Stimulated activated naive CD4-positive, alpha-beta T cell (primary cell): ENCODE data around the gene RAN.
"Not testable (repeated sequence)": the region's sequence is repeated elsewhere in the genome, so short reads cannot be mapped to it uniquely, and the experiment has no call there.

ENCODE experiments used
- DNase-seq, 6 experiments: peaks; one replicate each; lab custom pipeline; 2025; lab: John Stamatoyannopoulos, UW

Gene RAN

DNA sequence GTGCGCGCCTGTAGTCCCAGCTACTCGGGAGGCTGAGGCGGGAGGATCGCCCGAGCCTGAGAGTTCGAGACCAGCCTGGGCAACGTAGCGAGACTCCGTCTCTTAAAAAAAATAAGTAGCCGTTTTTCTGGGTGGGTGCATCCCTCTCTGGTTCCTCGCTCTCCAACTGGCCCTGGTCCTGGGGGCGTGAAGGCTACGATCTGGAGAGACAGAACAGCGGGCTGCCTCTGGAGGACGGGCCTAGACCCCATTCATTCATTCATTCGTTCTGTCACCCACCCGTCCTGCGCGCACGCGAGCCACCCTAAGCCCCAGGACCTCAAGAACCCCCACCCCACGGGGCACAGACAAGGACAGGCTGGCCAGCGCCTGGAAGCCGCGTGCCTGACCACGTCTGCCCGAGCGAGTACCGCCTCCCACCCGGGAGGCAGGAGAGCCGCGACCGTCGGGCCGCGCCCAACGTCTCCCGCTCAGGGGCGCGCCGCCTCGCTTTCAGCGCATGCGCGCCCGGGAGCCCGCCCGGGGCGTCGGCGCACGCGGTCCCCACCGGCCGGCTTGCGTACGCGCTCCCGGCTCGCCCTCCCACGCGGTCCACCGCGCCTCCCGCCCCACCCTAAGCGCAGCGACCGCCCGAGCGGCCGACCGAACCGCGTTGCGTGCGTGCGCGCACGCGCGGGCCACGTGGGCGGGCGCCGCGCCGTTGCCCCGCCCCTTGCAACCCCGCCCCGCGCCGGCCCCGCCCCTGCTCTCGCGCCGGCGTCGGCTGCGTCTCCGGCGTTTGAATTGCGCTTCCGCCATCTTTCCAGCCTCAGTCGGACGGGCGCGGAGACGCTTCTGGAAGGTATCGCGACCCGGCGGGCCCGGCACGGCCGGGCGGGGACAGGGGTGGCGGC, at the start of gene RAN:
Gene RAN, plus strand, starts transcription at position 781 of the 893 bp plus-strand sequence. CDS start 528 bp downstream, outside the sequence.
- peak; percentile 83 to 93 (median 86) for DNase-seq

DNA sequence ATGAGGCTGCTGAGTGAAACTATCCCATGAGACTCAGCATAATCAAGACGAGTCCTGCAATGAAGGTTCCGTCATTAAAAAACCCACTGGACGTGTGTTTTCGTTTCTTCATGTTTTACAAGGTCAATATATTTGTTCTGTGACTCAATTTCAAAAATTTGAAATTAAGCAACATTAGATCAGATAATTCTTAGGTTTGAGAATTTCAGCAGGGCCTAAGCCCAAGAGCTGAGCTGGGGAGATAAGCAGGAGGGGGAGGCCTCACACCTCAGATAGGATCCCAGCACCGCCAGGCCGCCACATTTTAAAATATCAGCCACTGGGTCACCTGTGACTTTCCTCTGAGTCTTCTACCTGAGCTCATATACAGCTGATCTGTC, 46.1 kb upstream of the RAN start:
- DNase-seq: no peak

DNA sequence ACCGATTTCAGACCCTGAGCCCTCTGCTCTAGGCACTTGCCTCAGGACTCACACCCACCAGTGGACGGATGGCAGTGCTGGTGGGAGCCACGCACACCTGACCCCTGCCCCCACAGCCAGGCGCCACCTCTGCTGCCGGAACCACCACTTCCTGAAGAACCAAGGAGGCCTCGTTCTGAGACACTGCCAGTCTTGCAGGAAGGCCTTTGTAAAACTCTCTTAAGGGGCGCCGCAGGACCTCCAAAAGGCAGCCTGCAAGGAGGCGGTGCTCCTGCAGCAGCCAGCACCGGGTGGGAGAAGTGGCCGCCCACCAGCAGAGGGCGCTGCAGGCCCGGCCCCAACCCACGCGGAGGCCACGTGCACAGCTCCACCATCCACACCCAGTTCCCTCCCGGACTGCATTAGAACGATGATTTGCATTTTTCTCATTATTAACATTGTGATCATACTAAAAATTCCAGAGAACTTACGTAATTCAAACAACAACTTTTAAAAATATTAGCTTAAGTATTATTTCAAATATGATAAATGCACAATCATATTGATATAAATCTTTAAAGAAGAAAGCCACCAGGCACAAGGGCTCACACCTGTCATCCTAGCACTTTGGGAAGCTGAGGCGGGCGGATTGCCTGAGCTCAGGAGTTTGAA, 45.6 kb upstream of the RAN start:
- DNase-seq: peak; percentile 34 to 75 (median 58)

DNA sequence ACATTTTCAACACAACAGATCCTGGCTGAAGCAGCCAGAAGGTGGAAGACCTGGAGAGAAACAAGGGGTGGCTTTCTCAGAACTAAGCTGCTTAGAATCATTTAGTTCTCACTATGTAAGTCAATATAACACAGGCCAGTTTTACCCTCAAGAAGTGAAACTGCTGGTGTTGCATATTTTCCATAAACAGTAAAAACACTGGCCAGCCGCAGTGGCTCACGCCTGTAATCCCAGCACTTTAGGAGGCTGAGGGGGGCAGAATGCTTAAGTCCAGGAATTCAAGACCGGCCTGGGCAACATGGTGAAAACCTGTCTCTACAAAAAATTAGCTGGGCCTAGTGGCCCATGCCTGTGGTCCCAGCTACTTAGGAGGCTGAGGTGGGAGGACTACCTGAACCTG, 44.4 kb upstream of the RAN start:
- no peak for DNase-seq

DNA sequence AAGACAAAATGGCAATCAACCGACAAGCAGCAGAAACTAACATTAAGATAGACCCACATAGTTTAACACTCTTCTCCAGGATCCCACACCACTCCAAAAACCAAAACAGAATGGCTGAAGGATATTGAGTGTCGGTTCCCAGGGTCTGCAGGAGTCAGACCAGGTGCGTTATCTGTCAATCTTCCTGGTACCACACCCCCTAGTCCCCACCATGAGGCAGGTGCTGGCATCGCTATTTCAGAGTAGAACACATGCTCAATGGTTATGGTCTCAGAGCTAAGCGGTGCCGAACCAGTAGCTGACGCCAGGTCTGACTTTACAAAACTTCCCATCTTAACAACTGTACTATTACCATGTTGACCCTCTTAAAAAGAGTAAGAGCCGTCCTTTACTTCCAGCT, 43.0 kb upstream of the RAN start:
- DNase-seq: no peak

DNA sequence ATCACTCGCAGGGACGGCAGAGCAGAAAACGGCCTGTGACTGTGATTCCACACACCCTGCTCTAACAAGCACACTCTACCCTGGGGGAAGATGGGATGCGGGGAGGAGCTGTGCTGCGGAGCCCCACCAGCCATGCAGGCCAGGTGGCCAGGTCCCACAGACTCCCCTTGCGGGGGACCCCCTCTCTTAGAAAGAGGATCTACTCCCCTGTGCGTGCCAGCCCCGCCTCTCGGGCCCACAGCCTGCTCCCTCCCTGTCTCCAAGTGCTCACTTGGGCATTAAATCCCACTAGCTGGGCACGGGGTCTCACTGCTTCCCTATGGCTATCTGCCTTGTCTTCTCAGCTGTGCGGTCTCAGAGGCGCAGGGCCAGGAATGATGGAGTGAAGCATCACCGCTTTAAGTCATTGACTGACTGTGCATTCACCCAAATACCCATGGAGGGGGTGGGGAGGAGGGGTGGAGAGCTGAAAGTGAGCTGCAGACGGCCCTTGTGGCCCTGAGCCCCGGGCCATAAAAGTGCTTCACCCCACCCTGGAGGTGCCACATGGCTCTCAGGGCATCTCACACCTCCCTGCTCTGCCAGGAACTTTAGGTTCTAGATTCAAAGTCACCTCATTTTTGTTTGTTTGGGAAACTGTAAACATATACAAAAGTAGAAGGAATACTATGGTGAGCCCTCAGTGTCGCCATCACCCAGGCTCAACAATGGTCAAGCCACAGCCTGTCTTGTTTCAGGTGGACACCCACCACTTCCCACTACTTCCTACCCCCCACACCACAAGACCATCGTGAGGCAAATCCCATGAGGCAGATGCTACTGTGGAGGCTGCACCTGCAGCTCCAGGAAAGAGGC, 42.2 kb upstream of the RAN start:
- DNase-seq: no peak

DNA sequence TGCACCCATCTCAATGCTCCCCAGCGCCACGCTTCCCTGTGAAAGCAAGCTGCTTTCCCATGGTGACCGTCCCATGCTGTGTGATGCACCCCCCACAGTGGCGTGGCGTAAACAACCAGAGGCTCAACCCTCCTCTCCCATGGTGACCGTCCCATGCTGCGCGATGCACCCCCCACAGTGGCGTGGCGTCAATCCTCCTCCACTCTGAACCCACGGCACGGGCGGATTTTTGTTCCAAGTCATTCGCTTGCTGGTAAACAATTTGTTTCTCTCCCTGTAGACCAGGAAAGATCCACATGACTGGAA, 41.7 kb upstream of the RAN start:
- DNase-seq: no peak

DNA sequence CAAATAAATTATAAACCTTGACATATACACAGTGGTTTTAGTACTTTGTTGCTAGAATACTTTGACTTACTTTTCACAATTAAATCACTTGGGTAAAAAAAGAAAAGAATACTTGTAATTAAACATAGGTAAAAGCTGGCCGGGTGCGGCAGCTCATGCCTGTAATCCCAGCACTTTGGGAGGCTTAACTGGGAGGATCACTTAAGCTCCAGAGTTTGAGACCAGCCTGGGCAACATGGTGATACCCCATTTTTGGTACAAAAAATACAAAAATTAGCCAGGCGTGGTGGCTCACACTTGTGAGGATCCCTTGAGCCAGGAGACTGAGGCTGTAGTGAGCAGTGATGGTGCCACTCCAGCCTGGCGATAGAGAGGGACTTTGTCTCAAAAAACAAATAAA, 40.6 kb upstream of the RAN start:
- DNase-seq: no peak

DNA sequence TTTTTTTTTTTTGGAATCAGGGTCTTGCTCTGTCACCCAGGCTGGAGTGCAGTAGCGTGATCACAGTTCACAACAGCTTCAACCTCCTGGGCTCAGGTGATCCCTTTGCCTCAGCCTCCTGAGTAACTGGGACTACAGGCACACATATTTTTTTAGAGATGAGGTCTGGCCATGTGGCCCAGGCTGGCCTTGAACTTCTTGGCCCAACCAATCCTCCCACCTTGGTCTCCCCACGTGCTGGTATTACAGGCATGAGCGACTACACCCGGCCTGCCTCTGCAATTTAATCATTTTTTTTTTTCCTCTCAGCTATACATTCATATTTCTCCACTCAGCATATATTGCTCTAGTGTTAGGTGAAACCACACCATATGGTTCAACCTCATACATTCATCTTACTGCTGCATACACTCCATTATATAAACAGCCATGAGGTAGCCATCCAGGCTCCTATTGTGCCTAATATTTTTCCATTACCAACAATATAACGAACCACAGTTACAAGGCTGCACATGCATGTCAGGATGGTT, 39.9 kb upstream of the RAN start:
- no peak for DNase-seq

DNA sequence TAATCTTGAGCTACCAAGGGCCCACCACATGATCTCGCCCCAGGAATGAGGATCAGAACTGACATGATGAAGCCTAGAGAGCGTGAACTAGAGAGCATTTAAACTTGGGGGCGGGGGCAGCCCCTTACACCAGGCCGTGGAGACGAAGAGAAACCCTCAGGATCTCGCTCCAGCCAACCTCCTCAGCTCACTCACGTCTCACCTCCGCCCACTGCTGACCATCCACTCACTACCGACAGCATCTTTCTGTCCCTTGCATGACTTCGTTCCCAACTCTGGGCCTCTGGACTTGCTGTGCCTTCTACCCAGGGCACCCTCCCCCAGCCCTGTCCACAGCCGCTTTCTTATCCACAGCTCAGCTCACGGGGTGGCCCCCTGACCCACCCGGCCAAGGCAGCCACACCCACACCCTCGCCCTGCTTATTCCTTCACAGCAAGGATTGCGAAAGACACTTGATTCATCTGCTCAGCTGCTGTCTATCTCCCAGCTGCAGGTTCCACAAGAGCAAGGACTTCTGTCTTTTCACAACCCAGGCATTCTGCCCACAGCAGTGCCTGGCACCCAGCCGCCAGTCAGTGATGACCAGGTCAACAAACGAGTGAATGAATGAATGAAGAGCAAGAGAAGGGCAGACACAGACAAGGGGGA, 39.2 kb upstream of the RAN start:
- no peak for DNase-seq

DNA sequence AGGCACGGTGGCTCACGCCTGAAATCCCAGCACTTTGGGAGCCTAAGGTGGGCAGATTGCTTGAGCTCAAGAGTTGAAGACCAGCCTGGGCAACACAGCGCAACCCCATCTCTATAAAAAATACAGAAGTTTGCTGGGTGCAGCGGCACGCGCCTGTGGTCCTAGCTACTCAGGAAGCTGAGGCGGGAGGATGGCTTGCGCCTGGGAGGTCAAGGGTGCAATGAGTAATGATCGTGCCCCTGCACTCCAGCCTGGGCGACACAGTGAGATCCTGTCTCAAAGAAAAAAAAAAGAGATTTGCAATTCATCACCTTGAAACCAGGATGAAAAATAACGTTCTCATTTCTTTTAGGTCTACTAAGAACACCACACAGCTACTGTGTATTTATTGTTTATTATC, 36.9 kb upstream of the RAN start:
- no peak for DNase-seq

DNA sequence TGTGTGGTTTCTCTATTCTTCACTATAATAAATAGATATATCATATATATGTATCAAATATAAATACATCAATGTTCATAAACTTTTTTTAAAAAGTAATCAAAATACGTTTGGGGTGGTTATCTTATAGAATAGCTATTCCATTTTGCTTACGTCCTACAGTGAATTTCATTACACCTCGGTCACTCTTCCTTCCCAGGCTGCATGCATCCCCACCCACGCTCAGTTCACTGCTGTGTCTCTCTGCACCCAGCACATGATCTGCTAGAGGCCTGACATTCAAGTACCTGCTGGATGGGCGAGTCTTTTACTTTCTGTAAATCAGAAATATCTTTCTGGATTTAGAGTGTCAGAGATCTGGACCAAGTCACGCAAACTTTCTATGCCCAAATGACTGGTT, 36.4 kb upstream of the RAN start:
- no peak for DNase-seq

DNA sequence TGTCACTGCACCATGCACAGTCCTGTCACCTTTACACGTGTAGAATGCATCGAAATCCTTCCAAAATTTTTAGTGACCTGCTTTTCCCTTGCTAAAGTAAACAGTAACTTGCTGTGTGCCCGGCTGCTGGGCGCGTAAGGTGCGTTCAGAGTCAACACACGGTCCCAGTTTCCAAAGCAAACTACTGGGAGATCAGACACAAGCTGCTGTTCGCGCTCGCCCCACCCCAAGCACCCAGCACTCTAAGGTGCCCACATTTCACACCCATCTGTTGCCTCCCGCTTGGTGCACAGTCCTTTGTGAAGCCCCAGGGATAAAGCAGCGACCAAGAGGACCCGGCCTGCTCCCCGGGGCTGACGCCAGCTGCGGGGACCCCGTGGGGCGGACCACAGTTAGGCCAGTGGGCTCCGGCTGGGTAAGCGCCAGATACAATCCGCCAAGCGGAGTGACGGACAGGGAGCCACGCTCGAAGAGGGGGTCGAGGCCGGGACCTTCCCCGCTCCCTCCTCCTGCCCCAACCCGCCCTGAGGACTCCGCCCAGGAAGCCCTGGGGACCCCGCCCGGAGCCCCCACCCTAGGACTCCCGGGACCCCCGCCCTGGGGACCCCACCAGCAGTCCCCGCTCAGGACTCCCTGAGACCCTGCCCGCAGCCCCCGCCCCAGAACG, 33.4 kb upstream of the RAN start:
- peak in 4 of 6 experiments; percentile 32 to 53 (median 43) for DNase-seq

DNA sequence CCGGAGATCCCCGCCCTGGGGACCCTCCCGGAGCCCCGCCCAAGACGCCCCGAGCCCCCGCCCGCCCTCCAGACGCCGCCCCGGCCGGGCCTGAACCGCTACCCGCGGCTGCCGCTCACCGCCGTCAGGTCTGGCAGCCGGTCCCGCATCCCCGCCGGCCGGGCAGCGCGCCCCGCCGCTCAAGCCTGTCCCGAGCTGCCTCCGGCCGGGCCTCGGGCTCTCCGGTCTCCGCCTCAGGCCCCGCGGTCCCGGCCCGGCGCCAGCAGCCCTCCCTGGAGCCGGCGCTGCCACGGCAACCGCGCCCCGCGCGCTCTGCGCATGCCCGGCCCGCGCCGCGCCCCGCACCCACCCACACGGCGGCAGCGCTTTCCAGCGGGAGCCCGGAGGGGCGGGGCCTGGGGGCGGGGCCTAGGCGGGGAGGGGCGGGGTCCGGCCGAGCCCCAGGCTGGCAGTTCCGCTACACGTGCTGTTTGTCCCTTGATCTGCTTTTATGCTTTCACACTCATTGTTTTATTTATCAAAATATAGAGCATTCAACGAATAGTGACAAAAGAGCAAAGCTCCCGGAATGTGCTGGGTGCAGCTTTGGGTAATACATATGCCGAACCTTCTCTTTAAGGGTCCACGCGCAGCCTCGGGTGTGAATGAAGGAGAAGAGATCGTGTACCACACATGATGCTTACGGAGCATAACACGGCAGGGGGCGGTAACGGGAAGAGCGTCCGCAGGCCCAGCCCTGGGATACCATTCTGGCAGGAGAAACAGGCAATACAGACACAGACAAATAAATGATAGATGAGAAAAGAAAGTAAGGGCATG, 32.7 kb upstream of the RAN start, which contains the start of gene STX2:
Gene STX2, minus strand, starts transcription at position 300 of the 819 bp plus-strand sequence. Its CDS starts 151 bp downstream, at position 149.
- peak; percentile 87 to 94 (median 90) for DNase-seq

DNA sequence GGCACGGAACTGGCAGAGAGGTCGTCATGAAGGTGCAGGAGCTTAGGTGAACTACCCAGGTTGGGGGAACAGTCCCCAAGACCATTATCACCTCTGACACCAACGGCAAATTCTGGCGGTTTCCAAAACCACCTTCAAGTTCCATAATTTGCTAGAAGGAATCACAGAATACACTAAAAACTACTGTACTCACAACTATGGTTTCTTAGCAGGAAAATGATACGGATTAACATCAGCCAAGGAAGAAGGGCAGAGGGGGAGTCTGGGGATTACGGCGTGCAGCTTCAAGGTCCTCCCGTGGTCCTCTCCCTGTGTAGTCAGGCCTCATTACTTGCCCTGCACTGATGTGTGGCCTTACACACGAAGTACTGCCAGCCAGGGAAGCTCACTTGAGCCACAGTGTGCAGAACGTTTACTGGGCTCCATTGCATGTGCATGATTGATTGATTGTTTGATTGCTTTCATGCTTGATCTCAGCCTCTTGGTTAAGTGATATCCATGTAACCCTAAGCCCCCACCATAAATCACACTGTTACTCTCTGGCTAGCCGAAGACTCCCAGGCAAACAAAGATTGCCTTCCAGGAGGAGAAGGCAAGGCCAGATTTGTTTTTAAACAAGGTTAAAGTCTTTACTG, 32.0 kb upstream of the RAN start:
- DNase-seq: no peak

DNA sequence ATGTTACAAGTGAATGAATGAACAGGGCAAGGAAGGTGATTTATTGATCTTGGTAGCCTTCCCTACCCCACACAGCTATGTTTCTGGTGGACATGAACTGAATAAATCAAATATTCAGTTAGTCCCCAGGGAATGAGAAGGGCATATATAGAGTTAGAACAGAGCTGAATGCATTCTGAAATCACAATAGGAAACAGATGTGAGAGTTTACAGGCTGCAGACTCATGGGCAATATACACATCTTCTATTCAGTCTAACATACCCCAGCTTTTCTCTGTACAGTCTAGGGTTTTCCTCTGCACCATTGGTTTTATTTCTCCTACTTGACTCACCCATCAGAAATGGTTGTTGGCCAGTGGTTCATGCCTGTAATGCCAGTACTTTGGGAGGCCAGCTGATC, 25.5 kb upstream of the RAN start:
- DNase-seq: no peak

DNA sequence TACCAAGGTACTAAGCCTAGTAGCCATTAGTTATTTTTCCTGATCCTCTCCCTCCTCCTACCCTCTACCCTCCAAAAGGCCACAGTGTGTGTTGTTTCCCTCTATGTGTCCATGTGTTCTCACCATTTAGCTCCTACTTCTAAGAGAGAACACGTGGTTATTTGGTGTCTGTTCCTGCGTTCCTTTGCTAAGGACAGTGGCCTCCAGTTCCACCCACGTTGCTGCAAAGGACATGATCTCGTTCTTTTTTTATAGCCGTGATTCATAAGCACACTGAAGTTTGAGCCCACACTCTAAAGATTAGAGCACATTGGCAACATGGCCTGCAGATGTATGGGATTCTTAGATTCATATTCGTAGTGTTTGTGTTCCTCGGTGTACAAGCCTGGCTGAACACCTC, 24.8 kb upstream of the RAN start:
- DNase-seq: no peak

DNA sequence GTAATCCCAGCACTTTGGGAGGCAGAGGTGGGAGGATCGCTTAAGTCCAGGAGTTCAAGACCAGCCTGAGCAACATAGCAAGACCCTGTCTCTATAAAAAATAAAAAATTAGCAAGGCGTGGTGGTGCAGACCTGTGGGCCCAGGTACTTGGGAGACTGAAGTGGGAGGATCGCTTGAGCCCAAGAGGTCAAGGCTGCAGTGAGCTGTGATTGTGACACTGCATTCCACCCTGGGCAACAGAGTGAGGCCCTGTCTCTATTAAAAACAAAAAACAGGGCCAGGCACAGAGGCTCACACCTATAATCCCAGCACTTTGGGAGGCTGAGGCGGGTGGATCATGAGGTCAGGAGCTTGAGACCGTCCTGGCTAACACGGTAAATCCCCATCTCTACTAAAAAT, 23.8 kb upstream of the RAN start:
- DNase-seq: not testable (repeated sequence)

DNA sequence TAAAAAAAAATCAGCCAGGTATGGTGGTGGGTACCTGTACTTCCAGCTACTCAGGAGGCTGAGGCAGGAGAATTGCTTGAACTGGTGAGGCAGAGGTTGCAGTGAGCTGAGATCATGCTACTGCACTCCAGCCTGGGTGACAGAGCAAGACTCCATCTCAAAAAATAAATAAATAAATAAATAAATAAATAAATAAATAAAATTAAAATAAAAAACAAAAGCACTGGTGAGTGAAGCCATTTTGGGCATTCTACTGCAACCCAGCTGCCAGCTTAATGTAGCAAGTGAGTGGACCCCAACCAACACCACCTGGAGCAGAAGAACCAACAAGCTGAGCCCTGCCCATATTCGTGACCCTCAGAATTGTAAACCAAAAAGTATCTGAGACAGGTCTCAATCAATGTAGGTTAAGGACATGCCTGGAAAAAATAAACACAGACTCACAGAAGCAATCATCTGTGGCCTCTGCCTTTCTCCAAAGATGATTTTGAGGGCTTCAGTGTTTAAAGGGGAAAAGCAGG, 23.0 kb upstream of the RAN start:
- not testable (repeated sequence) for DNase-seq
